ENCODE measurements around the gene AKAP13.

Gene AKAP13

GRCh38 chr15:85688711-85689110 lies 308.3 kb downstream of the AKAP13 start:
- no peak for DNase-seq

- no peak for DNase-seq
Measured at GRCh38 chr15:85689729-85690128, 309.3 kb downstream of the AKAP13 start.

GRCh38 chr15:85690561-85691231 lies 310.3 kb downstream of the AKAP13 start:
- DNase-seq: no peak

GRCh38 chr15:85691350-85692240 lies 311.2 kb downstream of the AKAP13 start:
- no peak for DNase-seq

GRCh38 chr15:85692321-85692720 lies 311.9 kb downstream of the AKAP13 start:
- no peak for DNase-seq

- no peak for DNase-seq
Measured at GRCh38 chr15:85692873-85693272, 312.5 kb downstream of the AKAP13 start.

- no peak for DNase-seq
Measured at GRCh38 chr15:85693277-85693676, 312.9 kb downstream of the AKAP13 start.

GRCh38 chr15:85694091-85694490 lies 313.7 kb downstream of the AKAP13 start:
- DNase-seq: no peak

- no peak for DNase-seq
Measured at GRCh38 chr15:85700767-85701166, 320.4 kb downstream of the AKAP13 start.

GRCh38 chr15:85702321-85703101 lies 322.1 kb downstream of the AKAP13 start:
- no peak for DNase-seq

- DNase-seq: no peak
Measured at GRCh38 chr15:85704066-85704465, 323.7 kb downstream of the AKAP13 start.

- no peak for DNase-seq
Measured at GRCh38 chr15:85704720-85705429, 324.5 kb downstream of the AKAP13 start.

- DNase-seq: no peak
Measured at GRCh38 chr15:85706779-85707518, 326.5 kb downstream of the AKAP13 start.

- DNase-seq: no peak
Measured at GRCh38 chr15:85707519-85708338, 327.3 kb downstream of the AKAP13 start.

GRCh38 chr15:85708402-85708941 lies 328.1 kb downstream of the AKAP13 start:
- no peak for DNase-seq

- no peak for DNase-seq
Measured at GRCh38 chr15:85709250-85709649, 328.8 kb downstream of the AKAP13 start.

- DNase-seq: no peak
Measured at GRCh38 chr15:85710340-85710842, 330.0 kb downstream of the AKAP13 start.

GRCh38 chr15:85711580-85712192 lies 331.3 kb downstream of the AKAP13 start:
- DNase-seq: no peak

GRCh38 chr15:85716261-85716660 lies 335.9 kb downstream of the AKAP13 start:
- DNase-seq: no peak

- DNase-seq: no peak
Measured at GRCh38 chr15:85717212-85717611, 336.8 kb downstream of the AKAP13 start.
